Trophoblast cell (in vitro differentiated cells and primary cell): Measurements from ENCODE around the gene BCOR.

Experiments used
- DNase-seq, 2 donors: peaks; one replicate each; pipeline ENCODE4 v3.0.0-alpha.2; 2016
- H2AFZ ChIP-seq: 2 replicates; pipeline ENCODE4 v1.6.1; 2013; ENCODE audit warnings: low read length, moderate library complexity, mild to moderate bottlenecking; ENCODE audit not compliant: insufficient read depth, poor library complexity
- H2AK5ac ChIP-seq: 2 replicates; pipeline ENCODE4 v1.6.1; 2013; ENCODE audit warnings: mild to moderate bottlenecking, low read length
- H2BK120ac ChIP-seq: 2 replicates; pipeline ENCODE4 v1.6.1; 2013; ENCODE audit warnings: low read length, mild to moderate bottlenecking, moderate library complexity; ENCODE audit not compliant: insufficient read depth, poor library complexity
- H2BK12ac ChIP-seq: 2 replicates; pipeline ENCODE4 v1.6.1; 2013; ENCODE audit warnings: mild to moderate bottlenecking, low read length, moderate library complexity
- H2BK5ac ChIP-seq: 2 replicates; pipeline ENCODE4 v1.6.1; 2013; ENCODE audit warnings: low read length, low read depth, moderate library complexity, mild to moderate bottlenecking; ENCODE audit not compliant: poor library complexity
- H3K14ac ChIP-seq: 2 replicates; pipeline ENCODE4 v1.6.1; 2013; ENCODE audit warnings: mild to moderate bottlenecking, low read length
- H3K18ac ChIP-seq: 2 replicates; pipeline ENCODE4 v1.6.1; 2013; ENCODE audit warnings: mild to moderate bottlenecking, low read length
- H3K23ac ChIP-seq: 2 replicates; pipeline ENCODE4 v1.6.1; 2013; ENCODE audit warnings: low read length
- H3K27ac ChIP-seq: 2 replicates; pipeline ENCODE4 v1.5.1; 2013; ENCODE audit warnings: low read depth, mild to moderate bottlenecking, inconsistent platforms, low read length, moderate library complexity
- H3K27me3 ChIP-seq: 2 replicates; pipeline ENCODE4 v1.6.1; 2013; ENCODE audit warnings: inconsistent platforms, mild to moderate bottlenecking, low read length, moderate library complexity; ENCODE audit not compliant: insufficient read depth
- H3K36me3 ChIP-seq, 2 experiments: 1 replicate in 1 of 2; 2 replicates in 1 of 2; pipeline ENCODE4 v1.6.1; 2013; ENCODE audit warnings: low read length in 2 of 2, mild to moderate bottlenecking in 2 of 2, moderate library complexity in 1 of 2; ENCODE audit not compliant: insufficient read depth in 2 of 2, control insufficient read depth in 1 of 2
- H3K4ac ChIP-seq: 2 replicates; pipeline ENCODE4 v1.6.1; 2013; ENCODE audit warnings: low read depth, mild to moderate bottlenecking, low read length, moderate library complexity
- H3K4me1 ChIP-seq, 2 experiments: 1 replicate in 1 of 2; 2 replicates in 1 of 2; pipeline ENCODE4 v1.6.1; 2013; ENCODE audit warnings: low read length in 2 of 2, mild to moderate bottlenecking in 2 of 2, moderate library complexity in 1 of 2; ENCODE audit not compliant: insufficient read depth in 2 of 2, control insufficient read depth in 1 of 2
- H3K4me2 ChIP-seq: 2 replicates; pipeline ENCODE4 v1.6.1; 2013; ENCODE audit warnings: inconsistent platforms, mild to moderate bottlenecking, low read length, moderate library complexity
- H3K4me3 ChIP-seq: 2 replicates; pipeline ENCODE4 v1.5.1; 2013; ENCODE audit warnings: mild to moderate bottlenecking, low read depth, low read length, inconsistent platforms
- H3K79me1 ChIP-seq: one replicate; pipeline ENCODE4 v1.6.1; 2013; ENCODE audit warnings: low read length
- H3K79me2 ChIP-seq: 2 replicates; pipeline ENCODE4 v1.6.1; 2013; ENCODE audit warnings: low read length, mild to moderate bottlenecking; ENCODE audit not compliant: control insufficient read depth, insufficient read depth, poor library complexity
- H3K9ac ChIP-seq: 2 replicates; pipeline ENCODE4 v1.6.1; 2013; ENCODE audit warnings: mild to moderate bottlenecking, low read length
- H3K9me3 ChIP-seq: 2 replicates; pipeline ENCODE4 v1.6.1; 2013; ENCODE audit warnings: low read depth, mild to moderate bottlenecking, control low read depth, inconsistent platforms, low read length; ENCODE audit not compliant: insufficient read depth
- H4K12ac ChIP-seq: 2 replicates; pipeline ENCODE4 v1.6.1; 2013; ENCODE audit warnings: low read depth, mild to moderate bottlenecking, low read length, moderate library complexity
- H4K8ac ChIP-seq: 2 replicates; pipeline ENCODE4 v1.6.1; 2013; ENCODE audit warnings: low read depth, mild to moderate bottlenecking, low read length, moderate library complexity
- H4K91ac ChIP-seq: one replicate; pipeline ENCODE4 v1.6.1; 2013; ENCODE audit warnings: low read depth, mild to moderate bottlenecking, low read length, moderate library complexity
- WGBS: extraction: QIAGEN DNeasy Blood & Tissue Kit; methylation state at CpG from one replicate; pipeline ENCODE4 v1.1.7; 2013; ENCODE audit warnings: missing lambda C conversion rate; ENCODE audit not compliant: insufficient read length, insufficient coverage; ENCODE audit errors: extremely low coverage; 5-methylcytosine and 5-hydroxymethylcytosine counted together

The BCOR gene

GRCh38 chrX:40091691-40092421 is 5.9 kb downstream of the BCOR start:
- H4K8ac ChIP-seq: peak overlapping the region; percentile 62
- no CpG with 5 or more reads among the region's 70 CpGs for WGBS
- no peak overlapping the region for H3K27ac ChIP-seq
- H2AK5ac ChIP-seq: no peak overlapping the region
- no peak overlapping the region for H3K9ac ChIP-seq
- H3K4me3 ChIP-seq: no peak overlapping the region
- no peak overlapping the region for H2AFZ ChIP-seq
- peak overlapping the region; percentile 28 for H4K91ac ChIP-seq
- H3K4ac ChIP-seq: peak overlapping the region; percentile 31
- H3K4me1 ChIP-seq: peaks cover 27 to 34% of the 10 kb centered on the region in 2 experiments
- no peak overlapping the region for H3K14ac ChIP-seq
- peak overlapping the region; percentile 50 for H4K12ac ChIP-seq
- H3K4me2 ChIP-seq: peak overlapping the region; percentile 52
- no peaks in the 10 kb centered on the region for H3K27me3 ChIP-seq
- no peaks in the 10 kb centered on the region for H3K36me3 ChIP-seq
- H2BK5ac ChIP-seq: peak overlapping the region; percentile 44
- DNase-seq: peak in 1 of 2 donors; percentile 23
- no peaks in the 10 kb centered on the region for H3K9me3 ChIP-seq
- peak overlapping the region; percentile 60 for H2BK120ac ChIP-seq
- H2BK12ac ChIP-seq: peak overlapping the region; percentile 34
- no peaks in the 10 kb centered on the region for H3K79me2 ChIP-seq
- peak overlapping the region; percentile 66 for H3K18ac ChIP-seq
- no peak overlapping the region for H3K23ac ChIP-seq
- peaks cover 17% of the 10 kb centered on the region for H3K79me1 ChIP-seq

- Histone ChIP-seq H4K91ac (no peak overlapping the region), H2BK120ac (no peak overlapping the region), H3K36me3 (no peaks in the 10 kb centered on the region), H2BK12ac (no peak overlapping the region), H3K27ac (no peak overlapping the region), H3K4ac (no peak overlapping the region), H3K23ac (no peak overlapping the region), H2AFZ (no peak overlapping the region), H3K79me2 (no peaks in the 10 kb centered on the region), H3K27me3 (no peaks in the 10 kb centered on the region), H2AK5ac (no peak overlapping the region), H3K4me3 (no peak overlapping the region), H2BK5ac (no peak overlapping the region), H3K18ac (no peak overlapping the region), H3K79me1 (peaks cover 14% of the 10 kb centered on the region), H3K9me3 (no peaks in the 10 kb centered on the region), H4K8ac (no peak overlapping the region), H3K9ac (no peak overlapping the region), H3K4me2 (peak overlapping the region; percentile 14), H3K4me1 (peaks cover 30 to 38% of the 10 kb centered on the region in 2 experiments), H4K12ac (no peak overlapping the region), H3K14ac (no peak overlapping the region)
- DNase-seq: no peak
- no CpG with 5 or more reads among the region's 7 CpGs for WGBS
These were observed 6.8 kb downstream of the BCOR start for GRCh38 chrX:40090961-40091360.

GRCh38 chrX:40090050-40090804 is 7.5 kb downstream of the BCOR start:
- Histone ChIP-seq H2BK120ac (no peak overlapping the region), H3K4ac (peak overlapping the region; percentile 51), H3K9me3 (no peaks in the 10 kb centered on the region), H3K9ac (no peak overlapping the region), H2AFZ (no peak overlapping the region), H3K79me2 (no peaks in the 10 kb centered on the region), H3K4me1 (peaks cover 34 to 39% of the 10 kb centered on the region in 2 experiments), H3K27me3 (no peaks in the 10 kb centered on the region), H3K4me2 (peak overlapping the region; percentile 64), H3K36me3 (peaks cover 0 to 1% of the 10 kb centered on the region in 2 experiments), H3K27ac (no peak overlapping the region), H3K14ac (no peak overlapping the region), H2BK5ac (no peak overlapping the region), H4K12ac (no peak overlapping the region), H3K4me3 (no peak overlapping the region), H2AK5ac (no peak overlapping the region), H2BK12ac (no peak overlapping the region), H4K8ac (no peak overlapping the region), H3K18ac (no peak overlapping the region), H3K79me1 (peaks cover 13% of the 10 kb centered on the region), H4K91ac (no peak overlapping the region), H3K23ac (no peak overlapping the region)
- no peak for DNase-seq
- no CpG with 5 or more reads among the region's 63 CpGs for WGBS

GRCh38 chrX:40088803-40089540 is 8.8 kb downstream of the BCOR start:
- Histone ChIP-seq H2BK12ac (no peak overlapping the region), H2AK5ac (no peak overlapping the region), H3K4me1 (peaks cover 32 to 42% of the 10 kb centered on the region in 2 experiments), H3K27me3 (no peaks in the 10 kb centered on the region), H3K9ac (no peak overlapping the region), H3K79me1 (peaks cover 8% of the 10 kb centered on the region), H3K23ac (no peak overlapping the region), H3K9me3 (no peaks in the 10 kb centered on the region), H3K4ac (no peak overlapping the region), H3K18ac (peak overlapping the region; percentile 20), H3K4me2 (no peak overlapping the region), H4K8ac (no peak overlapping the region), H3K14ac (no peak overlapping the region), H4K91ac (no peak overlapping the region), H4K12ac (no peak overlapping the region), H2AFZ (no peak overlapping the region), H3K4me3 (no peak overlapping the region), H2BK120ac (no peak overlapping the region), H3K36me3 (peaks cover 0 to 1% of the 10 kb centered on the region in 2 experiments), H2BK5ac (no peak overlapping the region), H3K27ac (no peak overlapping the region), H3K79me2 (no peaks in the 10 kb centered on the region)
- no CpG with 5 or more reads among the region's 9 CpGs for WGBS
- no peak for DNase-seq
